RWPE1 (cell line): Measurements from ENCODE around the gene PRDM10.
A peak's percentile ranks its signal among the peaks of the same experiment; 100 is the strongest.

Source experiments
- CTCF ChIA-PET: fragments of 350-600 bp; sonication (Branson Sonifier 250); formaldehyde crosslinking; extraction: SDS; loops from one replicate; lab custom pipeline; 2021; lab: Yijun Ruan, JAX
- POLR2A ChIA-PET: fragments of 400-600 bp; formaldehyde crosslinking; extraction: SDS; loops from one replicate; lab custom pipeline; 2020; ENCODE audit warnings: antibody characterized with exemption; ENCODE audit not compliant: low non-redundant PET; lab: Yijun Ruan, JAX
- DNase-seq: peaks from one replicate; pipeline ENCODE4 v3.0.0; 2012; ENCODE audit warnings: low spot score
- H3K27ac ChIP-seq: fragments of 450-650 bp; 2 replicates; pipeline ENCODE4 v1.5.1; 2017
- TF ChIP-seq, protein P1 (sequence below): fragments of 450-650 bp; conservative IDR thresholded peaks from 2 replicates; pipeline ENCODE4 v1.5.1; 2017; ENCODE audit warnings: low read depth, mild to moderate bottlenecking

The PRDM10 gene

DNA sequence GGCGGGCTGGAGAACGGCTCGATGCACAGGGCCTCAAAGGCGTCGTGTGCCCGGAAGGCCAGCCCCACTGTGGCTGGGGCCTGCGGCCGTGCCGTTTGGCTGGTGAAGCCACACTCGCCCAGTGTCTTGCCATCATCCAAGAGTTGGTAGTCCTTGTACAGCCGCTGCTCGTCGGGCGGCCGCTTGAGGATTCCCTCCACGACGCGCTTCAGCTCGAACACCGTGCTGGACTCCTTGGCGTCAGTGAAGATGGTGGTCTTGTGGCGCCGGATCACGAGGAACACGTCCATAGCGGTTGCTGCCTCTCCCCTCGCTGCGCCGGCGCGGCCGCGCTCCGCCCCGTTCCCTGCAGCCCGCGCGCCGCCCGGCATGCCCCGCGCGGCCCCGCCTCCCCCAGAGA lies 30.3 kb upstream of the PRDM10 start:
- CTCF ChIA-PET: interaction anchor here (0.6 to 0.7 kb wide), 2 partner anchors 117 to 123 kb away, joined by 3 to 4 read pairs; no protein-coding TSS in a partner anchor
- POLR2A ChIA-PET: no interaction called here

DNA sequence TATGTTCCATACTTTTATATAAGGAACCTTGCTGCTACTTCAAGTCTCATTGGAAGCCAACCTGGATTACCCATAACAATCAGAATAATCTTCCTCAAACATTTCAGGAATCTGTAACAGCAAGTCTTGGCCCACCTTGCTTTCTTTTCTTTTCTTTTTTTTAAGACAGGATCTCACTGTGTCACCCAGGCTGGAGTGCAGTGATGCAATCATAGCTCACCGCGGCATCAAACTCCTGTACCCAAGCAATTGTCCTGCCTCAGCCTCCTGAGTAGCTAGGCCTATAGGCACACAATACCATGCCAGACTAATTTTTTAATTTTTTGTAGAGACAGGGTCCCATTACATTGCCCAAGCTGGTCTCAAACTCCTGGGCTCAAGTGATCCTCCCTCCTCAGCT lies 29.3 kb upstream of the PRDM10 start:
- CTCF ChIA-PET: no interaction called here
- DNase-seq: no peak

More for the DNA sequence above, 30.3 kb upstream of the PRDM10 start:
- no peak for DNase-seq
- TF ChIP-seq, protein P1, sequence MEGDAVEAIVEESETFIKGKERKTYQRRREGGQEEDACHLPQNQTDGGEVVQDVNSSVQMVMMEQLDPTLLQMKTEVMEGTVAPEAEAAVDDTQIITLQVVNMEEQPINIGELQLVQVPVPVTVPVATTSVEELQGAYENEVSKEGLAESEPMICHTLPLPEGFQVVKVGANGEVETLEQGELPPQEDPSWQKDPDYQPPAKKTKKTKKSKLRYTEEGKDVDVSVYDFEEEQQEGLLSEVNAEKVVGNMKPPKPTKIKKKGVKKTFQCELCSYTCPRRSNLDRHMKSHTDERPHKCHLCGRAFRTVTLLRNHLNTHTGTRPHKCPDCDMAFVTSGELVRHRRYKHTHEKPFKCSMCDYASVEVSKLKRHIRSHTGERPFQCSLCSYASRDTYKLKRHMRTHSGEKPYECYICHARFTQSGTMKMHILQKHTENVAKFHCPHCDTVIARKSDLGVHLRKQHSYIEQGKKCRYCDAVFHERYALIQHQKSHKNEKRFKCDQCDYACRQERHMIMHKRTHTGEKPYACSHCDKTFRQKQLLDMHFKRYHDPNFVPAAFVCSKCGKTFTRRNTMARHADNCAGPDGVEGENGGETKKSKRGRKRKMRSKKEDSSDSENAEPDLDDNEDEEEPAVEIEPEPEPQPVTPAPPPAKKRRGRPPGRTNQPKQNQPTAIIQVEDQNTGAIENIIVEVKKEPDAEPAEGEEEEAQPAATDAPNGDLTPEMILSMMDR: no peak
- H3K27ac ChIP-seq: no peak overlapping the region

DNA sequence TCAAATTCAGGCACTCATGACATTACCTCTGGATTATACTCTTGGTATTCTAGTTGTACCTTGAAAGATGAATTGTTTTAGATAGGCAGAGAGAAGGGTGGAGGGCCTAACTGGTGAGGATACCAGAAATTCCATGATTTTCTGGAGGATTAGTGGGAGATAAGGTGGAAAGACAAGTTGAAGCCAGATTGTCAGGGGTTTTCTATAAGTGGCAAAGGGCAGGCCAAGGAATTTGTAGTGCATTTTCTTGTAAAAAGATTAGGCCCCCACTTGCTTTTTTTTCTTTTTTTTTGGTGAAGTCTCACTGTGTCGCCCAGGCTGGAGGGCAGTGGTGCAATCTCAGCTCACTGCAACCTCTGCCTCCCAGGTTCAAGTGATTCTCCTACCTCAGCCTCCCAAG lies 28.4 kb upstream of the PRDM10 start:
- no peak overlapping the region for H3K27ac ChIP-seq
- TF ChIP-seq, protein P1: no peak
- ChIA-PET CTCF (interaction anchor here (0.7 kb wide), 1 partner anchor 40 kb away, joined by 3 read pairs; no protein-coding TSS in a partner anchor), POLR2A (no interaction called here)
- DNase-seq: no peak

More for the DNA sequence above, 29.3 kb upstream of the PRDM10 start:
- TF ChIP-seq, protein P1: no peak
- peak overlapping the region; percentile 34; the same call in 1 of the 2 replicates for H3K27ac ChIP-seq
- POLR2A ChIA-PET: interaction anchor here (0.6 kb wide), 1 partner anchor 28 kb away, joined by 3 read pairs; no protein-coding TSS in a partner anchor

GRCh38 chr11:130029137-130029536 lies 26.5 kb upstream of the PRDM10 start:
- no peak overlapping the region for H3K27ac ChIP-seq
- DNase-seq: no peak
- TF ChIP-seq, protein P1: no peak
- POLR2A ChIA-PET: no interaction called here
- CTCF ChIA-PET: interaction anchor here (0.6 kb wide), 1 partner anchor 38 kb away, joined by 4 read pairs; no protein-coding TSS in a partner anchor

GRCh38 chr11:130025371-130025770 lies 22.7 kb upstream of the PRDM10 start:
- no peak overlapping the region for H3K27ac ChIP-seq
- POLR2A ChIA-PET: no interaction called here
- no peak for DNase-seq
- CTCF ChIA-PET: interaction anchor here (1.2 kb wide), 1 partner anchor 11 kb away, joined by 3 read pairs; no protein-coding TSS in a partner anchor
- TF ChIP-seq, protein P1: no peak

DNA sequence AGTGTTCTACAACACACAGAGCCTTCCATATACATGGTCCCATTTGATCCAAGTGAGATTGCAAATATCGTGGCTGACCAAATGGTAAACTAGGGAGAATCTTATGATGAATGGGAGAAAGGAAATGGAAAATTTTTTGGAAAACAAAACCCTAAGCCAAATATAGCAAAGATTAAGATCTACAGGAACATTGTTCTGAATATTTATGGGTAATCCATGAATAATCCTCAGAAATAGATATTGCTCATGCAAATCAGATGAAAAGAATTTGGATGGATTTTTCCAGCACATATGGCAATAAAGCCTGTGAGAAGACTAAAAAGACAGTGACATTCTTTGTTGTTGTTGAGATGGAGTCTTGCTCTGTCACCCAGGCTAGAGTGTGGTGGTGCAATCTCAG lies 21.7 kb upstream of the PRDM10 start:
- ChIA-PET POLR2A (interaction anchor here (0.6 kb wide), 1 partner anchor 881 kb away, joined by 4 read pairs; no protein-coding TSS in a partner anchor), CTCF (interaction anchor here (0.7 kb wide), 1 partner anchor 18 kb away, joined by 5 read pairs; no protein-coding TSS in a partner anchor)
- no peak for DNase-seq
- TF ChIP-seq, protein P1: no peak
- no peak overlapping the region for H3K27ac ChIP-seq
